NCI-H1092 (cell line): ENCODE measurements around the gene CREBBP.

Source experiments
- DNase-seq: peaks from one replicate; lab custom pipeline; 2025; lab: John Stamatoyannopoulos, UW

CREBBP gene

GRCh38 chr16:3879887-3880564 lies 487 bp downstream of the CREBBP start:
- DNase-seq: peak; percentile 20

- DNase-seq: no peak
Observed at GRCh38 chr16:3879258-3879886, 1.1 kb downstream of the CREBBP start.

GRCh38 chr16:3878610-3879009 lies 1.9 kb downstream of the CREBBP start:
- DNase-seq: no peak

GRCh38 chr16:3876695-3877094 lies 3.8 kb downstream of the CREBBP start:
- no peak for DNase-seq

GRCh38 chr16:3876160-3876559 lies 4.4 kb downstream of the CREBBP start:
- no peak for DNase-seq

- no peak for DNase-seq
Observed at GRCh38 chr16:3874794-3875692, 5.5 kb downstream of the CREBBP start.

- DNase-seq: no peak
Observed at GRCh38 chr16:3874242-3874641, 6.3 kb downstream of the CREBBP start.

GRCh38 chr16:3873482-3874173 lies 6.9 kb downstream of the CREBBP start:
- no peak for DNase-seq

GRCh38 chr16:3872216-3872895 lies 8.2 kb downstream of the CREBBP start:
- no peak for DNase-seq

- no peak for DNase-seq
Observed at GRCh38 chr16:3868967-3869366, 11.5 kb downstream of the CREBBP start.

GRCh38 chr16:3868556-3868955 lies 12.0 kb downstream of the CREBBP start:
- DNase-seq: no peak

- DNase-seq: no peak
Observed at GRCh38 chr16:3866703-3867431, 13.6 kb downstream of the CREBBP start.

GRCh38 chr16:3865241-3865640 lies 15.3 kb downstream of the CREBBP start:
- DNase-seq: no peak

GRCh38 chr16:3864562-3864961 lies 16.0 kb downstream of the CREBBP start:
- DNase-seq: no peak

GRCh38 chr16:3863587-3863986 lies 16.9 kb downstream of the CREBBP start:
- DNase-seq: no peak

GRCh38 chr16:3861808-3862451 lies 18.6 kb downstream of the CREBBP start:
- no peak for DNase-seq

- no peak for DNase-seq
Observed at GRCh38 chr16:3859889-3860288, 20.6 kb downstream of the CREBBP start.

- DNase-seq: no peak
Observed at GRCh38 chr16:3858801-3859200, 21.7 kb downstream of the CREBBP start.

GRCh38 chr16:3857189-3858043 lies 23.1 kb downstream of the CREBBP start:
- no peak for DNase-seq
